IPS-18a (cell line): Measurements from ENCODE around the gene BMPER.
A peak's percentile ranks its signal among the peaks of the same experiment; 100 is the strongest.

ENCODE experiments used
- H3K27ac ChIP-seq: one replicate; pipeline ENCODE4 v1.5.1; 2013; ENCODE audit warnings: low read length
- H3K27me3 ChIP-seq: one replicate; pipeline ENCODE4 v1.6.1; 2013; ENCODE audit warnings: mild to moderate bottlenecking, low read length; ENCODE audit not compliant: control insufficient read depth, insufficient read depth
- H3K36me3 ChIP-seq: one replicate; pipeline ENCODE4 v1.6.1; 2013; ENCODE audit warnings: low read depth, low read length; ENCODE audit not compliant: control insufficient read depth
- H3K4me1 ChIP-seq: one replicate; pipeline ENCODE4 v1.6.1; 2013; ENCODE audit warnings: low read depth, low read length; ENCODE audit not compliant: control insufficient read depth
- H3K4me3 ChIP-seq: one replicate; pipeline ENCODE4 v1.5.1; 2013; ENCODE audit warnings: low read length
- H3K9ac ChIP-seq: one replicate; pipeline ENCODE4 v1.6.1; 2013; ENCODE audit warnings: mild to moderate bottlenecking, low read length, moderate library complexity
- H3K9me3 ChIP-seq: one replicate; pipeline ENCODE4 v1.6.1; 2013; ENCODE audit warnings: low read depth, low read length; ENCODE audit not compliant: control insufficient read depth

BMPER gene

DNA sequence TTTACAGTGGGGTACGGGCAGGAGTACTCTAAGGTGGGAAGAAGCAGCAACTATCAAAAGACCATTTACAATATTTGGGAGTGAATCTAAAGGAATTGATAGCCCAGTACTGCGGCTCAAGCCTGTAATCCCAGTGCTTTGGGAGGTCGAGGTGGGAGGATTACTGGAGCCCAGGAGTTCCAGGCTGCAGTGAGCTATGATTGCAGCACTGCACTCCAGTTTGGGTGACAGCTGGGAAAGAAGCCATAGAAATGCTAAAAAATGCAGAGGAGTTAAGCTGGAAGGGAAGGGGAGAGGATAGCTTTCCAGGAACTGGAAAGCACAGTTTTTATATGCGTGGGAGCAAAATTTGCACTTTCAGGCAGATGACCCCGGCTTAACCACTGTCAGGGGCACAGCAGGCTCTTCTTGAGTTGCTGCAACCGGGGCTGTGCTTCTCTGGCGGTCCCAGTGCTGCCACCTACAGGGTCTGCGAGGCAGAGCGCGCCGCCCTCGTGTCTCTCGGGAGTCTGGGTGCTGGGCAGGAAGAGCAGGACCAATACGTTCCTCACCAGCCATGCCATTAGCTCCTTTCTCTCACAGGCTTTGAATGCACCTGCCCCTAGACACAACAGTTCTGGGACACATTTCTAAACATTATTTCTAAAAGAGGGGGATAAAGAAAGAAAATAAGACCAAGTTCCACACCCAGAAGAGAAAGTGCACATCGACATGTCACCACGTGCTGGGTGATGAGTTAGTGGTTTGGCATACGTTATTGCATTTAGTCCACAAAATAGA lies 10.1 kb upstream of the BMPER start:
- Histone ChIP-seq H3K27me3 (no peaks in the 10 kb centered on the region), H3K27ac (no peak overlapping the region), H3K9me3 (no peaks in the 10 kb centered on the region), H3K4me1 (peaks cover 9% of the 10 kb centered on the region), H3K9ac (no peak overlapping the region), H3K36me3 (no peaks in the 10 kb centered on the region), H3K4me3 (no peak overlapping the region)

DNA sequence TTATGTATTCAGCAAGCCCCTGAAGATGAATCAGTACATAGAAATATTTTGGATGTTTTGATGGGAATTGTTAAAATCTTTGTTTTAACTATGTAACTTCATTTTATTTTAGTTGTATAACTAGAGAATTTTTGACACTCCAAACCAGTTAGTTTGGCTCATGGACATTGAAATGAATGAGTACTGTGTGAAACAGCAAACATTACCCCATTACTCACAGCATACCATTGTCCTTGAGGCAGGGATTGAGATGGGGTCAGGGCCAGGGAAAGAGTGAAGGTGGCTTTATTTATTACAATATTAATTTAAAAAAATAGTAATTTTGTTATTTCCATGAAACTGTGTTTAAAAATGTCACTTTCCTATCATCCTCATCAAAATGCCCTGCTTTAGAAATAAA lies 4.8 kb upstream of the BMPER start:
- no peak overlapping the region for H3K4me3 ChIP-seq
- H3K9me3 ChIP-seq: no peaks in the 10 kb centered on the region
- peaks cover 32% of the 10 kb centered on the region for H3K27me3 ChIP-seq
- H3K4me1 ChIP-seq: peaks cover 32% of the 10 kb centered on the region
- no peaks in the 10 kb centered on the region for H3K36me3 ChIP-seq
- no peak overlapping the region for H3K9ac ChIP-seq
- H3K27ac ChIP-seq: no peak overlapping the region

DNA sequence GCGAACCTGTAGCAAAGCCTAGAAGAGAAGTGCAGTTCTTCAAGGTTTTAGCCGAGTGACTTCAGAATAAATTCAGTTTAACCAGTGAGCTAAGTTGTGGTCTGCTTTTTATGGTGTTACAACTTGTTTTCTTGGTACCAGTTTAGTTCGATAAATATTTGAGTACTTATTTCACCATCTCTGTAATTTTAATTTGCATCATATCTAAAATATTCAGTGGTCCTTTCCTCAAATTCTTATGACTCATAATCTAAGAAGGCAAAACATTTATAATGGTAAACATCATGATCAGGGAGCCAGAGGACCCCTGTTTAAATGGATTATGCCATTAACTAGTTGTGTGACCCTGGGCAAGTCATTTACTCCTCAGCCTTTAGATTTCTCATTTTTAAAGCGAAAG lies 4.1 kb upstream of the BMPER start:
- Histone ChIP-seq H3K27me3 (peaks cover 39% of the 10 kb centered on the region), H3K9me3 (no peaks in the 10 kb centered on the region), H3K27ac (no peak overlapping the region), H3K4me3 (no peak overlapping the region), H3K9ac (no peak overlapping the region), H3K4me1 (peaks cover 32% of the 10 kb centered on the region), H3K36me3 (no peaks in the 10 kb centered on the region)

DNA sequence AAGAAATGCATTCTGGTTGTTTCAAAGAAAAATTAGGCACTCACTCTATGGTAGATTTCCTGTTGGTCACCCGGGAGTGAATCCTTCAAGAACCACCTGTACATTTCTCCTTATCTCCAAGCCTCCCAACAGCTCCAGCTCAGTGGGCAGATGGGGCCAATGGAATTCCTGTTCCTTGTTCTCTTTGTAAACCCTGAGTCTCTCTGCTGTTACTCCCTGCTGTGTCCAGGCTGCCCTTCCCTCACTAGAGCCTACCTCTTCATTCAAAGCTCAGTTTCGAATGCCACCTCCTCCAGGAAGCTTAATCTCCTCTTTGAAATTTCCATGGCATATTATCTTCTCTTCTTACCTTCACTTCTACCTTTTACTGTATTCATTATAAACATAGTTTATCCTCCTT lies 3.5 kb upstream of the BMPER start:
- H3K36me3 ChIP-seq: no peaks in the 10 kb centered on the region
- peaks cover 46% of the 10 kb centered on the region for H3K27me3 ChIP-seq
- no peak overlapping the region for H3K4me3 ChIP-seq
- peaks cover 32% of the 10 kb centered on the region for H3K4me1 ChIP-seq
- H3K9ac ChIP-seq: no peak overlapping the region
- H3K27ac ChIP-seq: no peak overlapping the region
- H3K9me3 ChIP-seq: no peaks in the 10 kb centered on the region

DNA sequence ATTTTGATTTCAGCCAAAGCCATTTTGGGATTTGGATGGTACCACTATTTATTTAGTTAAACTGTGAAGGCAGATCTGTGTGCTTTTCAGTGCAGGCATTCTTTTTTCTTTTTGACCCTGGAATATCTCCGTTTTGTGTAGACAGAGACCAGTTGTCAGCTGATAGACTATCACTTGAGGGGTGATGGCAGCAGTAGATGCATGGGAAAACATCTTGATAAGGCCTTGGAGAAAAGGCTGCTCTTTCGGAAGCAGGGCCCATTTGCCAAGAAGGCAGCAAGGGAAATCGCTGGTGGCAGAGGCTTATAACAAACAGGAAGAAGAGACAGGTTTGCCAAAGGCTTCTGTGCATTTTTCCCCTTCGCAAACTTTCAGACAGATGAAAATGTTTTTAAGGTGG lies 2.6 kb upstream of the BMPER start:
- H3K27me3 ChIP-seq: peaks cover 55% of the 10 kb centered on the region
- no peaks in the 10 kb centered on the region for H3K9me3 ChIP-seq
- H3K36me3 ChIP-seq: no peaks in the 10 kb centered on the region
- no peak overlapping the region for H3K9ac ChIP-seq
- peaks cover 26% of the 10 kb centered on the region for H3K4me1 ChIP-seq
- H3K27ac ChIP-seq: no peak overlapping the region
- H3K4me3 ChIP-seq: no peak overlapping the region

DNA sequence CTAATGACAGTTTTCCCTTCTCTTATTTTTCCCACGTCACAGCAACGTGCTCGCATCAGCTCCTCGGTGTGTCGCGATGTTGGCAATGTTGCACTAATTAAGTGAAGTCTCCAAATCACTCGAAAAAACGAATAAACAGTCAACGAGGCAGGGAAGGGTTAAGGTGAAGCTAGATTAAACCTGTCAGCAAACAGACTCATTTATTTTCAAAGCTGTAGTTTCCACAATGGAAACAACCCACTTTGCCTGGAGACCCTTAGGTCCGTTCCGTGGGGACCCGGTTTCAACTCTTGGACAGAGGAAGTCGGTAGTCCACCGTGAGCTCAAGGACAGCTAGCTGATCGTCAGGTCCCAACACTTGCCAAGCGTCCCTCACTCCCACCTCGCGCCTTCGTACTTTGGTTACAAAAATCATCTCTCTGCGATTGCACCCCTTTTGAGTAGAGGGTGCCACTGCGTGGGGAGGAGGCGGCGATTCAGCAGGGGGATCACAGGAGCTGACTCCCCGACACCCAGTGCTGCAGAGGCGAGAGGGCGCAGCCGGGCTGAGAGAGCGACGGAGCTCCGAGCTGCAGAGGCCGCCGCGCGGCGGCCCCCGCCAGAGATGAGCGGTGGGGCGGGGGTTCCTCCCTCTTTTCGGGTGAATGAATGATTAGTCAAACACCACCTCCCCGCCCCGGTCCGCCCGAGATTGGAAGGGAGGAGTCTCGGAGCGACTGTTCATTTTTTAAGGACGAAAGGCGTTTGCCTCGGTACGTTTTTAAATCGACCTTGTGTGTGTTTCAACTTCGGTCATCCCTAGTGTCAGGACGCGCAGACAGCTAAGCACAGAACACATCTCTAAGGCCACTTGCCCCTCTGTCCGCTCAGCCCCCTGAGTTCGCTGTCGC lies 1.3 kb upstream of the BMPER start:
- H3K9ac ChIP-seq: no peak overlapping the region
- H3K27ac ChIP-seq: no peak overlapping the region
- H3K27me3 ChIP-seq: peaks cover 62% of the 10 kb centered on the region
- no peaks in the 10 kb centered on the region for H3K36me3 ChIP-seq
- H3K9me3 ChIP-seq: no peaks in the 10 kb centered on the region
- peaks cover 22% of the 10 kb centered on the region for H3K4me1 ChIP-seq
- peak overlapping the region; percentile 75 for H3K4me3 ChIP-seq

DNA sequence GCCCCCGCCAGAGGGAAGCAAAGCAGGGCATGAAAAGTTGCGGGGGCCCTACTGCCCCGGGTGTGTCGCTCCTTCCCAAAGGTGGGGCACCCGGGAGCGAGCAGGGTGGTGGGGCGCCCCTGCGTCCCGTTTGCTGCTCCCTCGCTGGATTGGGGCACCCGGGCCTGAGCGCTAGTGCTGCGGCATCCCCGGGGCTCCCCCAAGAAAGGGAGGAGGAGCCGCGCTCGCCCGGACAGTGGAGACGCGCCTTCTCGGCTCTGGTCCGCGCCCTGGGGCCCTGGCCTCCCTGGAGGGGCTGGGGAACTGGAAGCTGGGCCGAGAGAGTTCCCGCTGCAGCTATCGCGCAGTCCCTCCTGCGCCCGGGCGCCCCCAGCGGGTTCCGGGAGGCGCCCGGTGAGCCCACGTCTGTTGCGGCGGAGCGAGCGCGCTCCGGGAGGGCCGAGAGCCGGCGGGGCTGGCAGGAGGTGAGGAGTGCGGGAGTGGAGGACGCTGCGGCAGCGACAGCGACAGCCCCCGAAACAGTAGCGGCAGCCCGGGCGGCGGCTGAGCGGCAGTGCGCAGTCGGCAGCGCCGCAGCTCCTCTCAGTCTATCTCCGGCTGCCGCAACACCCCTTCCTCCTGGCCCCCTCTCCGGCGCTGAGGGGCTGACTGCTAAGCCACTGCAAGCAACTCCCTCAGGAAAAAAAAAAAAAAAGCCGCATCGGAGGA lies 504 bp upstream of the BMPER start:
- Histone ChIP-seq H3K9ac (no peak overlapping the region), H3K27me3 (peaks cover 62% of the 10 kb centered on the region), H3K27ac (no peak overlapping the region), H3K36me3 (no peaks in the 10 kb centered on the region), H3K4me1 (peaks cover 22% of the 10 kb centered on the region), H3K4me3 (peak overlapping the region; percentile 75), H3K9me3 (no peaks in the 10 kb centered on the region)

DNA sequence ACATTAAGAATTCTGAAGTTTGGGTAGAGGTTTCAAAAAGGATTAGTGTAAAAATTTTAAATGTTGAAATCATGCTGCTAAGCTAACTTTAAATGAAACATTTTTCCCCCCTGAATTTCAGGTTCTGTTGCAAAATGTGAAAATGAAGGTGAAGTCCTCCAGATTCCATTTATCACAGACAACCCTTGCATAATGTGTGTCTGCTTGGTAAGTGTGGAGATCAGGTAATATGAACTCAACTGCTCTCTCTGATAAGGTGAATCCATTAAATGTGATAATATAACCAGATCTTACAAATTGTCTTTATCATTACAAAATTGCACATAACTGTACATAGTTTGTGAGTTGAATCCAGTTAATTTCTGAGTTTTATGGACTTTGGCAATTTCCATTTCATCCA lies 1.4 kb downstream of the BMPER start:
- H3K9me3 ChIP-seq: no peaks in the 10 kb centered on the region
- H3K27ac ChIP-seq: no peak overlapping the region
- H3K27me3 ChIP-seq: peaks cover 62% of the 10 kb centered on the region
- H3K4me1 ChIP-seq: peaks cover 17% of the 10 kb centered on the region
- no peaks in the 10 kb centered on the region for H3K36me3 ChIP-seq
- no peak overlapping the region for H3K9ac ChIP-seq
- H3K4me3 ChIP-seq: no peak overlapping the region

DNA sequence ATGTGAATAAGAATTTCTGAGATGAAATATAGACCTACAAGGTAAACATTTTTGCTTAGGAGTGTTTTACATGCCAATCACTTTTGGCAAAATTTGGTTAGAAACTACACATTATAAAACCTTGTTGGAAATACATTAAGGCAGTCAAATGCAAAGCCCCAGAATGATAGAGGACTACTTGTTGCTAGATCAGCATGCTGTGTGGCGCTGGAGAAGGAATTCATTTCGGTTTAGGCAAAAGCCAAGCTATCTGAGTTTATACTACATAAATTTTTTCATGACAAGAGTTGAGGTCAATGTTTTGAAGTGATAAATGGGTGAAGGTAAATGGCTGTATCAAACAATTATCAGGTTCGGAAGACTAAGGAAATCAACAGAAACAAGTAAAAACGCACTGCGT lies 2.3 kb downstream of the BMPER start:
- Histone ChIP-seq H3K4me3 (no peak overlapping the region), H3K27me3 (peaks cover 55% of the 10 kb centered on the region), H3K36me3 (no peaks in the 10 kb centered on the region), H3K27ac (no peak overlapping the region), H3K9ac (no peak overlapping the region), H3K4me1 (peaks cover 11% of the 10 kb centered on the region), H3K9me3 (no peaks in the 10 kb centered on the region)

DNA sequence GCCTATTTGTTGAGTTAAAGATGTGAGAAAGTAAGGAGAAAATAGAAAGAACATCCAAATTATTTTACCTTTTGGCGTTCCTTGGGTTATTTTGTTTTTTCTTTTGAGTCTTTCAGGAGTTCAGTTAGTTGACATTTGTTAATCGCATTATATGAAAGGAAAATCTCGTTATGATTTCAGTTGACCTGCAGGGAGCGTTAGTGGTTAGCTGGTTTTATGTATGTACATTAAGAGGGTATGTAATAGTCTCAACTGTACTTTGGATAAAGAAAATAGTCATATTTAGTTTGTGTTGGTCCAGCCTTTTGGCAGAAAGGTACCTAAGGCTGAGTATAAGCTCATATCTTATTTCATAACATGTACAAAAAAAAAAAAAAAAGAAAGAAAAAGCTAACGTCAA lies 4.0 kb downstream of the BMPER start:
- H3K9ac ChIP-seq: no peak overlapping the region
- no peak overlapping the region for H3K4me3 ChIP-seq

DNA sequence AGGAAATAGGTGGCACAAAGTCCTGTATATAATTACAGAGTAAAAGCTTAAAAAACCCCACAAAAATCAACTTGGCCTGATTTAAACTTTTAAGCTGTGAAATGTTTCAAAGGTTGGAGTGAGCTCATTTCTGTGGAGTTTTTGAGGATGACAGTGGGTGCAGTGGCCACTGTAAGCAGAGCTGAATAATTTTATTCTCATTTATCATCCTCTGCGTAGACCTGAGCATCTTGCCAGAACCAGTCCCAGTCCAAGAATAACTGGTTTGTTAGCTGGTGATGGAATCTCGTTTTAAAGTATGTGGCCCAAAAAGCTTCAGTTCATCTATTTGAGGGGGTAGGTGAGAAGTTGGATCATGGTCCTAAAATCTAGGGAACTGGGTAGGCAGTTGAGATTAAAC lies 4.4 kb downstream of the BMPER start:
- H3K9ac ChIP-seq: no peak overlapping the region
- H3K9me3 ChIP-seq: no peaks in the 10 kb centered on the region
- H3K27ac ChIP-seq: no peak overlapping the region
- H3K36me3 ChIP-seq: no peaks in the 10 kb centered on the region
- H3K27me3 ChIP-seq: peaks cover 34% of the 10 kb centered on the region
- no peak overlapping the region for H3K4me3 ChIP-seq
- H3K4me1 ChIP-seq: no peaks in the 10 kb centered on the region

More for the DNA sequence above, 4.0 kb downstream of the BMPER start:
- no peaks in the 10 kb centered on the region for H3K36me3 ChIP-seq
- H3K27me3 ChIP-seq: peaks cover 38% of the 10 kb centered on the region
- H3K9me3 ChIP-seq: no peaks in the 10 kb centered on the region
- no peaks in the 10 kb centered on the region for H3K4me1 ChIP-seq
- H3K27ac ChIP-seq: no peak overlapping the region
